SH-SY5Y (cell line): ENCODE measurements around the gene KIFBP.

Experiments used
- GATA2 ChIP-seq: IDR thresholded peaks from 2 replicates; pipeline ENCODE4 v1.6.1; 2011; ENCODE audit warnings: mild to moderate bottlenecking, low read depth, low read length
- GATA3 ChIP-seq: IDR thresholded peaks from 2 replicates; pipeline ENCODE4 v1.6.1; 2011; ENCODE audit warnings: low read depth, mild to moderate bottlenecking, low read length, moderate library complexity

DNA sequence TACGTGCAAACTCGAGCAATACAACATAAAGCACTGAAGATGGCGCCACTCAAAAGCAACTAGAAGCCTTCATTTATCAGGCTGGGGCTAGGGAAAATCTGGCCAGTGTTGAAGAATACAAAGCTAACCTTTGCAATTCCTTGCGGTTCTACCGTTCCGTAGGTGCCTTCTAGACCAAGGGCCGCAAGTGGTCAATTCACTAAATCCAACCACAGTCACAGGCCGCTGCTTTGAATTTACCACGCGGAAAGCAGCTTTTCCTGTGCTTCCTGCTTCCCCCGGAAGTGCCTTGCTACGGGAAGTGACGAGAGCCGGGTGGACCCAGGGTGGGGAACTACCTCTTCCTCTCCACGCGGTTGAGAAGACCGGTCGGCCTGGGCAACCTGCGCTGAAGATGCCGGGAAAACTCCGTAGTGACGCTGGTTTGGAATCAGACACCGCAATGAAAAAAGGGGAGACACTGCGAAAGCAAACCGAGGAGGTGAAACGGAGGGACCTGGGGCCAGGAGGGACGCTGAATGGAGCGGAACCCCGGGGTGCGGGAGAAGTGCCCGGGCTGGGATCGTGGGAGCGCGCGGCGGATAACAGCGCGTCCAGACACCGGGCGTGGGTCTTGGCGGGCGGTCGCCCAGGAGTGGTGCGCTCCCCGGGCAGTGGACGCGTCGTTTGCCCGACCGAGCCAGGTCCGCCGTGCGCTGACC, 32.6 kb upstream of the KIFBP start, which contains the start of gene DDX21:
- TF ChIP-seq GATA3 (no peak), GATA2 (no peak)
